Fibroblast of pulmonary artery (primary cell): ENCODE measurements around the gene PANK2.
"Not testable (repeated sequence)": the region's sequence is repeated elsewhere in the genome, so short reads cannot be mapped to it uniquely, and the experiment has no call there.

Source experiments
- DNase-seq: peaks from one replicate; pipeline ENCODE4 v3.0.0-alpha.2; 2010; ENCODE audit warnings: low read depth
- H3K4me3 ChIP-seq: replicated peaks from 2 replicates; pipeline ENCODE4 v1.5.1; 2011; ENCODE audit warnings: low read depth, mild to moderate bottlenecking, control low read depth, low read length, moderate library complexity
- TF ChIP-seq, protein P1 (sequence below): IDR thresholded peaks from 2 replicates; pipeline ENCODE4 v1.5.1; 2011; ENCODE audit warnings: mild to moderate bottlenecking, control low read depth, low read length, inconsistent platforms; ENCODE audit errors: missing control alignments

Gene PANK2

DNA sequence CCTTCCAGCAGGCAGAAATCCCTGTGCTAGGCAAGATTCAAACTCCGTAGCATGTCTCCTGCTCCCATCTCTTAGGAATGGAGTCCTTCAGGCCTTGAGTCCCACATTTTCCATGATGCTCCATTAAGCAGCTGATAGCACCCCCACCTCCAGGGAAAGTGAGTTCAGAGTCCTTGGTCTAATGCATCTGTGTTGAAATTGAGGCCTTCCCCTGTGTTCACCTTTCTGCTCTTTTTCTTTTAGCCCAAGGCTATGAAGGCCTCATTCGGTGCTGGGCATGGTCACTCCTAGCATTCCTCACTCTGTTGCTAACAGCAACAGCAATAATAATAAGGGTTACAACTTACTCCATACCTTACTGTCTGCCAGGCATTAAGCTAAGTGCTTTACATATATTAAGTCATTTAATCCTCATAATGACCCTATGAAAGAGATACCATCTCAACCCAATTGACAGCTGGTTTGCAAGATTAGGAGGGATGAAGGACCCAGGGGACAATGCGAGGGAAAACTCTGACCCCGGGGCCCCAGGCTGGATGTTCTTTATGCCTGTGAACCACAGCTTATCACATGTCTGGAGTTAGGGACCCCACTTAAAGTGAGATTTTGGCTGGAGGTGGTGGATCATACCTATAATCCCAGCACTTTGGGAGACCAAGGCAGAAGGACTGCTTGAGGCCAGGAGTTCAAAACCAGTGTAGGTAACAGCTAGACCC, 17.5 kb upstream of the PANK2 start:
- no peak for DNase-seq
- TF ChIP-seq, protein P1, sequence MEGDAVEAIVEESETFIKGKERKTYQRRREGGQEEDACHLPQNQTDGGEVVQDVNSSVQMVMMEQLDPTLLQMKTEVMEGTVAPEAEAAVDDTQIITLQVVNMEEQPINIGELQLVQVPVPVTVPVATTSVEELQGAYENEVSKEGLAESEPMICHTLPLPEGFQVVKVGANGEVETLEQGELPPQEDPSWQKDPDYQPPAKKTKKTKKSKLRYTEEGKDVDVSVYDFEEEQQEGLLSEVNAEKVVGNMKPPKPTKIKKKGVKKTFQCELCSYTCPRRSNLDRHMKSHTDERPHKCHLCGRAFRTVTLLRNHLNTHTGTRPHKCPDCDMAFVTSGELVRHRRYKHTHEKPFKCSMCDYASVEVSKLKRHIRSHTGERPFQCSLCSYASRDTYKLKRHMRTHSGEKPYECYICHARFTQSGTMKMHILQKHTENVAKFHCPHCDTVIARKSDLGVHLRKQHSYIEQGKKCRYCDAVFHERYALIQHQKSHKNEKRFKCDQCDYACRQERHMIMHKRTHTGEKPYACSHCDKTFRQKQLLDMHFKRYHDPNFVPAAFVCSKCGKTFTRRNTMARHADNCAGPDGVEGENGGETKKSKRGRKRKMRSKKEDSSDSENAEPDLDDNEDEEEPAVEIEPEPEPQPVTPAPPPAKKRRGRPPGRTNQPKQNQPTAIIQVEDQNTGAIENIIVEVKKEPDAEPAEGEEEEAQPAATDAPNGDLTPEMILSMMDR = no peak

DNA sequence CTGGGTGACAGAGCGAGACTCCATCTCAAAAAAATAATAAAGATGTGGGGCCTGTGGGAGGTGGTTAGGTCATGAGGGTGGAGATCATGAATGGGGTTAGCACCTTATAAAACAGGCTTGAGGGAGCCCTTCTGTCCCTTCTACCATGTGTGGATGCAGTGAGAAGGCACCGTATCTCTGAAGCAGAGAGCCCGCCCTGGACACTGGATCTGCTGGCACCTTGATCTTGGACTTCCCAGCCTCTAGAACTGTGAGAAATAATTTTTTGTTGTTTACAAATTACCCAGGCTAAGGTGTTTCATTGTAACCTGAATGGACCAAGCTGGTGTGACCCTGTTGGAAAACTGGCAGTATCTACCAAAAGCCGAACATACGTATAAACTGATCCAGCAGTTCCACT, 15.7 kb upstream of the PANK2 start:
- TF ChIP-seq, protein P1 = no peak
- DNase-seq = no peak
- no peak overlapping the region for H3K4me3 ChIP-seq

More for the DNA sequence above, 17.5 kb upstream of the PANK2 start:
- no peak overlapping the region for H3K4me3 ChIP-seq

DNA sequence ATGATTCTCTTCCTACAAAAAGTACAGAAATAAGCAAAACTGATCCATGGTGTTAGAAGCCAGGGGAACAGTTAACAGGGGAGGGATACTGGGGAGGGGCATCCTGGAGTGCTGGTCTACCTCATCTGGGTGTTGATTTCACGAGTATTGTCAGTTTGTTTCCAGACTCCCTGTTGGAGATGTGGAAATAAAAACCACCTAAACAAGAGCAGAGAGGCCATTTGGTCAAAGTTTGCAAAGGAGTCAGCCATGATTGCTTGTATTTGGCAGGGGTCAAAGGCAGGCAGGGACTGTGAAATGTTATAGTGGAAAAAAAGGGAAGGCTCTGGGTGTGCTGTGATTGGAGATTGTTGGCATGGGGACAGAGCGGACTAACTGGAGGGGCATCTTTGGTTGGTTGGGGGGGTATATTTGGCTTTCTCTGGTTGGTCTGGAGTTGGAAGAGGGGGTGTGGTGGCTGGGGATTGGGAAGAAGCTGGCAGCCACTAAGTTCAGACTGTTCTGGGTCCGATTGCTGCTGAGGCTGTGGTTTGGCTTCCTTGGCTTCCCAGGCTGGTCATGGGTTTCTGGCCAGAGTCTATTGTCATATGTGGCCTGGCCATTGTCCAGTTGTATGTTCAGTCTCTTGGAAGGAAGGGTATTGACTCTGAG, 14.9 kb upstream of the PANK2 start:
- no peak overlapping the region for H3K4me3 ChIP-seq
- TF ChIP-seq, protein P1 = no peak
- no peak for DNase-seq

DNA sequence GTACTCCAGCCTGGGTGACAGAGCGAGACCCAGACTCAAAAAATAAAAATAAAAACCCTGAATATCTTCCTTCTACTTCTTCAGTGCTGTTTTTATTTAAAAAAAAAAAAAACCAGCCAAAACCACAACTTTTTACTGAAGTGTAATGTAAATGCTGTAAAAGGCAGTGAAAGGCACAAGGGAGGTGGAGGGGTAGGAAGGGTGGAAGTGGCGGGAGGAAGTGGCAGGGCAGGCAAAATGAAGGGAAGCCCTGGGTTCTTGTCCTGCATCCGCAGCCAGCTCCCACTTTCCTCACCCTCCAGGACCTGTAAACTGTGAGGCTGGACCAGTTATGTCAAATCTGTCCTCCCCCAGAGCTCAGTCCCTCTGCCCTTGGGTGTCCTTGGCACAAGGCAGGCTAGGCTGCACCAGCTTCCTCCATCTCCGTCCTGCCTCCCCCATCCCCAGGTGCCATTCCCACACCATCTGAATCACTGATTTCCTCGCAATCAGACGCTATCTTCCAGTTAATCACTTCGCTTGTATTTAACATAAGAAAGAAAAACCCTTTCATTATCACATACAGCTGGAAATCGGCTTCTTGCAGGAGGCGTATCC, 13.7 kb upstream of the PANK2 start:
- DNase-seq = no peak
- H3K4me3 ChIP-seq = no peak overlapping the region
- TF ChIP-seq, protein P1 = no peak

DNA sequence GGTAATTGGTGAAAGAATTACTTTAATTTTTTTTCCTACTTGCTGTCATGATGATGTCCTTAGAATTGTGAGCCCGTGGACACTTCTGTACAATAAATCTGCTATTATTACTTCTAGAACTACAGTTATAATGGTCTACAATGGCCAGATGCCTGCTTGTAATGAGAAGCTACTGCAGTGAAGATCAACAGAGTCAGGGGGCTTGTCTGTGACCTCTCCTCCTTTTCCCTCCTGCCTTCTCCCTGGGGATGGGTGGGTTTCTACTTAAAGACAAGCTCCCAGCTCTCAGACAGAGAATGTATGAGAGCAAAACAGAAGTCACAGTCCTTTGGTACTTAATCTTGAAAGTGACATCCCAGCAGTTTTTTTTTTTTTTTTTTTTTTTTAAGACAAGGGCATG, 13.2 kb upstream of the PANK2 start:
- DNase-seq = no peak

DNA sequence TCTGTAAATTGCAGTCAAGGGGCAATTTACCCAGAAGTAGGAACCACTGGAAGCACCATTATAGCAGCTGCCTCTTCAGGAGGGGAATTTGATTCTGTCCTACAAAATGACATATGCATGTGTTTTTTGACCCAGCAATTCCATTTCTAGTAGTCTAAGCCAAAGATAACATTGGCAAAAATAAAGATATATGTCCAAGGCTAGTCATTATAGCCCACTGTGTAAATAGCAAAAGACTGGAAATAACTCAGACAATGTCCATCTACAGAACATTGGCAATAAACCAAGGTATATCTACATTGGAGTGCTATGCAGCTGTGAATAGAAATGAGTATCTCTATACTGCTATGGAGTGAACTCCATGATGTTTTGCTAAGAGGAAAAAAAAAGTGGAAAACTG, 12.5 kb upstream of the PANK2 start:
- TF ChIP-seq, protein P1 = no peak
- H3K4me3 ChIP-seq = no peak overlapping the region
- no peak for DNase-seq

More for the DNA sequence above, 13.2 kb upstream of the PANK2 start:
- no peak overlapping the region for H3K4me3 ChIP-seq
- TF ChIP-seq, protein P1 = no peak

DNA sequence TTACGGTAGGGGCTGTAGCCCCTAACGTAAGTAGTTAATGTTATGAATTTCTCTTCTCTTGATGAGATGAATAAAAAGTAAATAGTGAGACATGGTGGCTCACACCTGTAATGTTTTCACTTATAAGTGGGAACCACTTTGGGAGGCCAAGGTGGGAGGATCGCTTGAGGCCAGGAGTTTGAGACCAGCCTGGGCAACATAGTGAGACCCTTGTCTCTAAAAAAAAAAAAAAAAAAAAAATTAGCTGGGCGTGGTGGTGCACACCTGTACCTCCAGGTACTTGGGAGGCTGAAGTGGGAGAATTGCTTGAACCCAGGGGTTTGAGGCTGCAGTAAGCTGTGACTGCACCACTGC, 10.3 kb upstream of the PANK2 start:
- not testable (repeated sequence) for H3K4me3 ChIP-seq

More for the DNA sequence above, 10.3 kb upstream of the PANK2 start:
- not testable (repeated sequence) for DNase-seq
